ENCODE measurements around the gene LAMTOR1.

The LAMTOR1 gene

DNA sequence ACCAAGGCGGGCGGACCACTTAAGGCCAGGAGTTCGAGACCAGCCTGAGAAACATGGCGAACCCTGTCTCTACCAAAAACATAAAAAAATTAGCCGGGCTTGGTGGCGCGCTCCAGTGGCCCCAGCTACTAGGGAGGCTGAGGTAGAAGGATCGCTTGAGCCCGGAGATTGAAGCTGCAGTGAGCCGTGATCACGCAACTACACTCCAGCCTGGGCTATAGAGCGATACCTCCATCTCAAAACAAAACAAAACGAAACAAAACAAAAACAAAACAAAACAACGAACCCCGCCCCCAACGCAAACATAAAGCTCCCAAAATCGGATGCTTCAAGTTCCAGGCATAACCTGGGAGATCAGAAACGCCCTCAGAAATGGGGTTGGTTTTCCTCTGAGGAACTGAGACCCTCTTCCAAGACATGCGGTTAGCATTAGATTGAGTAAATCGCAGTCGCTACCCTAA lies 21.9 kb downstream of the LAMTOR1 start:
- no peaks in the 10 kb centered on the region for H3K9me3 ChIP-seq (ENCODE audit: insufficient read depth, low read length)
- no peak overlapping the region for H3K9ac ChIP-seq (ENCODE audit: insufficient read length, low read depth)
- H3K27me3 ChIP-seq (ENCODE audit: insufficient read depth, insufficient read length), result no peaks in the 10 kb centered on the region
- no peak for TF ChIP-seq SUZ12 (IDR thresholded peaks at IDR 0.05; ENCODE audit: extremely low read depth, insufficient read depth, insufficient read length)
- TF ChIP-seq YY1 (IDR thresholded peaks at IDR 0.05; ENCODE audit: insufficient read depth, insufficient read length), result no peak
- no peak for TF ChIP-seq ZNF274 (IDR thresholded peaks at IDR 0.05; ENCODE audit: low read depth, low read length)
- no peak for DNase-seq (ENCODE audit: low read depth, low spot score)
- H3K4me1 ChIP-seq (ENCODE audit: insufficient read depth, insufficient read length), result no peaks in the 10 kb centered on the region
- peaks cover 5% of the 10 kb centered on the region for H3K36me3 ChIP-seq (ENCODE audit: insufficient read depth, insufficient read length, low read length)
- H3K4me3 ChIP-seq (ENCODE audit: insufficient read length, low read depth), result peak overlapping the region; percentile 27

DNA sequence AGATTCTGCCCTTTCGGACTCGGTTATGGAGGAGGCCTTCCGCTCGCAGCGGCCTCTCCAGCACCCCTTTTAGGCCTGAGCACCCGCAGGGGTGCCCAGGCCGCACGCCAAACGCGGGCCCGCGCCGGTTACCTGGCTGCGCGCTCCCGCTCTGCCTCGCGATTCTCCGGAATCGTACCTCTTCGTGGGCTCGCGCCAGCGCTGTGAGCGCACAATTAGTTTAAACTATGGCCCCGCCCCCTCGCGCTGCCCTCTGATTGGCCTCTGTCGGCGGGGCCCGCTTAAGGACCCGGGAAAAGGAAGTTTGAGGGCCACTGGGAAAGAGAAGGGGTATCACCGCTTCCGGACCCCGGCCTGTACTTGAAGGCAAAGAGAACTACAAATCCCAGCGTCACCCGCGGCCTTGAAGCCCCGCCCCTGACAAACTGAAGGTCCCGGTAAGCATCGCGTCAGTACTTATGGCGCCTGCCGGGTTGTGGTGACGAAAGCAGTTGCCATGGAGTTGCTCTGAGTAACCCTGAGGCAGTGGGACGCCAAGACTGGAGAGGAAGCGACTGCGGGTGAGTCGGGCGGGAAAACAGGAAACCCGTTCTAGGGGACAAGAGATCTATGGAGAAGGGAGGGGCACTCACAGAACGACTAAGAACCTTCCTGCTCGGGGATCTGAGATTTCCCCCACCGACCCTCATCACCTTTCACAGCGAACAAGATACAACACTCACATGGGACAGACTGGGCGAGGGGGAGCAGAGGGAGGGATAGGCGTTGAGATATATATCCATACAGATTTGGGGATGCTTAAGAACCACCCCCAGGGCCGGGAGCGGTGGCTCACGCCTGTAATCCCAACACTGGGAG lies 22.5 kb downstream of the LAMTOR1 start, which contains the start of the genes LRRC51 and NUMA1:
Gene LRRC51, plus strand, starts transcription at position 525 of the 858 bp plus-strand sequence. CDS start 8,234 bp downstream, outside the sequence.
Gene NUMA1, minus strand, starts transcription at position 217 of the 858 bp plus-strand sequence. CDS start 44,599 bp downstream, outside the sequence.
- no peaks in the 10 kb centered on the region for H3K9me3 ChIP-seq (ENCODE audit: insufficient read depth, low read length)
- no peaks in the 10 kb centered on the region for H3K4me1 ChIP-seq (ENCODE audit: insufficient read depth, insufficient read length)
- peak within 1 kb of the TSS; percentile 71 for H3K4me3 ChIP-seq (ENCODE audit: insufficient read length, low read depth)
- H3K27me3 ChIP-seq (ENCODE audit: insufficient read depth, insufficient read length), result no peaks in the 10 kb centered on the region
- H3K36me3 ChIP-seq (ENCODE audit: insufficient read depth, insufficient read length, low read length), result peaks cover 5% of the 10 kb centered on the region
- TF ChIP-seq SUZ12 (IDR thresholded peaks at IDR 0.05; ENCODE audit: extremely low read depth, insufficient read depth, insufficient read length) (no peak), YY1 (IDR thresholded peaks at IDR 0.05; ENCODE audit: insufficient read depth, insufficient read length) (peak; percentile 28)
- H3K9ac ChIP-seq (ENCODE audit: insufficient read length, low read depth), result peak within 1 kb of the TSS; percentile 89
- DNase-seq (ENCODE audit: low read depth, low spot score), result peak; percentile 100

DNA sequence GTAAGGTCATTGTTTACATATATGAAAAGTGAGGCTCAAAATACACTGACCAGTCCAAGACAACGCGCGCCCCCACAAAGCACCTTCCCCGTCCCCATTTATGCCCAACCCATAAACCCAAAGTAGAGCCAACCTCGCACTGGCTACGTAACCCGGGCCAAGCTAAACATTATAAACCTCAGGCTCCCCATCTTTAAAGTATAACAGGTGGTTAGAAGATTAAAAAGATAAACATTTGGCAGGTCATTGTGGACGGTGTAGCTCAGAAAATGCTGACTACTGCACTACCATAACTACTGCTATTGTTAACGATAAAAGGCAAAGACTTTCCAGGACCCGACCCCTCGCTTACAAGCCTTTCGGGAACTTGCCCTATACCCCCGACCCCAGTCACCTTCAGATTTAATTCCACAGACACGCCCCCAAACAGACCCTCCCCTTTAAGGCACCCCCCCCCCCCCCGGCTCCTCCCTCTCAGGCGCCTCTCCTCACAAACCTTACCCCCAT lies 23.2 kb downstream of the LAMTOR1 start:
- TF ChIP-seq SUZ12 (IDR thresholded peaks at IDR 0.05; ENCODE audit: extremely low read depth, insufficient read depth, insufficient read length) (no peak), YY1 (IDR thresholded peaks at IDR 0.05; ENCODE audit: insufficient read depth, insufficient read length) (no peak), ZNF274 (IDR thresholded peaks at IDR 0.05; ENCODE audit: low read depth, low read length) (no peak)
- DNase-seq (ENCODE audit: low read depth, low spot score), result no peak
- no peaks in the 10 kb centered on the region for H3K9me3 ChIP-seq (ENCODE audit: insufficient read depth, low read length)
- peak overlapping the region; percentile 89 for H3K9ac ChIP-seq (ENCODE audit: insufficient read length, low read depth)
- no peaks in the 10 kb centered on the region for H3K27me3 ChIP-seq (ENCODE audit: insufficient read depth, insufficient read length)
- peaks cover 3% of the 10 kb centered on the region for H3K36me3 ChIP-seq (ENCODE audit: insufficient read depth, insufficient read length, low read length)
- H3K4me3 ChIP-seq (ENCODE audit: insufficient read length, low read depth), result peak overlapping the region; percentile 71
- no peaks in the 10 kb centered on the region for H3K4me1 ChIP-seq (ENCODE audit: insufficient read depth, insufficient read length)

DNA sequence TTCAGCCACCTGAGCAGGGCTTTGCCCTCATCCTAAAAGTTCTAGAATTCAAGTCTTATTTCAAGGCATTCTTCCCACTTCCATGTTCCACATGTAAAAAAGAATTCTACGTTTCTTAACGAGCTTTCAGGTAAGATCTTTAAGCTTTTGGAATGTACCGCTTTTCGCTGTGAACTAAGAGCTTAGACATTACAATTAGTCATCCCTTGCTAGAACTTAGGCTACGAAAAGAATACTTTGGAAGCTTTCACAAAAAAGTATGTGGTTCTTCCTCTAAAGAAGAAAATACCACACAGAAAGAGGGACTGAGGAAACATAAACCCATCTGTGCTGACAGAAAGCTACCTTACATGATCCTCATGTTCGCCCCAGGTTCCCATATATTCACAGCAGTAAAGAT lies 24.6 kb downstream of the LAMTOR1 start:
- no peak for TF ChIP-seq YY1 (IDR thresholded peaks at IDR 0.05; ENCODE audit: insufficient read depth, insufficient read length)
- TF ChIP-seq ZNF274 (IDR thresholded peaks at IDR 0.05; ENCODE audit: low read depth, low read length), result no peak
- TF ChIP-seq SUZ12 (IDR thresholded peaks at IDR 0.05; ENCODE audit: extremely low read depth, insufficient read depth, insufficient read length), result no peak
- Histone ChIP-seq H3K36me3 (ENCODE audit: insufficient read depth, insufficient read length, low read length) (peaks cover 3% of the 10 kb centered on the region), H3K4me3 (ENCODE audit: insufficient read length, low read depth) (peak overlapping the region; percentile 1), H3K4me1 (ENCODE audit: insufficient read depth, insufficient read length) (no peaks in the 10 kb centered on the region), H3K9ac (ENCODE audit: insufficient read length, low read depth) (no peak overlapping the region), H3K9me3 (ENCODE audit: insufficient read depth, low read length) (no peaks in the 10 kb centered on the region), H3K27me3 (ENCODE audit: insufficient read depth, insufficient read length) (no peaks in the 10 kb centered on the region)
- DNase-seq (ENCODE audit: low read depth, low spot score), result no peak

GRCh38 chr11:72075756-72076155 lies 27.3 kb downstream of the LAMTOR1 start:
- DNase-seq (ENCODE audit: low read depth, low spot score), result no peak
- no peak for TF ChIP-seq SUZ12 (IDR thresholded peaks at IDR 0.05; ENCODE audit: extremely low read depth, insufficient read depth, insufficient read length)
- no peak for TF ChIP-seq ZNF274 (IDR thresholded peaks at IDR 0.05; ENCODE audit: low read depth, low read length)
- TF ChIP-seq YY1 (IDR thresholded peaks at IDR 0.05; ENCODE audit: insufficient read depth, insufficient read length), result no peak
- Histone ChIP-seq H3K9me3 (ENCODE audit: insufficient read depth, low read length) (no peaks in the 10 kb centered on the region), H3K4me1 (ENCODE audit: insufficient read depth, insufficient read length) (peaks cover 2% of the 10 kb centered on the region), H3K27me3 (ENCODE audit: insufficient read depth, insufficient read length) (no peaks in the 10 kb centered on the region), H3K36me3 (ENCODE audit: insufficient read depth, insufficient read length, low read length) (peaks cover 3% of the 10 kb centered on the region), H3K9ac (ENCODE audit: insufficient read length, low read depth) (no peak overlapping the region), H3K4me3 (ENCODE audit: insufficient read length, low read depth) (no peak overlapping the region)

GRCh38 chr11:72075109-72075508 lies 28.0 kb downstream of the LAMTOR1 start:
- no peaks in the 10 kb centered on the region for H3K27me3 ChIP-seq (ENCODE audit: insufficient read depth, insufficient read length)
- H3K4me3 ChIP-seq (ENCODE audit: insufficient read length, low read depth), result no peak overlapping the region
- H3K4me1 ChIP-seq (ENCODE audit: insufficient read depth, insufficient read length), result peaks cover 4% of the 10 kb centered on the region
- H3K9ac ChIP-seq (ENCODE audit: insufficient read length, low read depth), result no peak overlapping the region
- DNase-seq (ENCODE audit: low read depth, low spot score), result peak; percentile 13
- no peaks in the 10 kb centered on the region for H3K9me3 ChIP-seq (ENCODE audit: insufficient read depth, low read length)
- peaks cover 3% of the 10 kb centered on the region for H3K36me3 ChIP-seq (ENCODE audit: insufficient read depth, insufficient read length, low read length)
- no peak for TF ChIP-seq YY1 (IDR thresholded peaks at IDR 0.05; ENCODE audit: insufficient read depth, insufficient read length)
- TF ChIP-seq ZNF274 (IDR thresholded peaks at IDR 0.05; ENCODE audit: low read depth, low read length), result no peak
- TF ChIP-seq SUZ12 (IDR thresholded peaks at IDR 0.05; ENCODE audit: extremely low read depth, insufficient read depth, insufficient read length), result no peak

DNA sequence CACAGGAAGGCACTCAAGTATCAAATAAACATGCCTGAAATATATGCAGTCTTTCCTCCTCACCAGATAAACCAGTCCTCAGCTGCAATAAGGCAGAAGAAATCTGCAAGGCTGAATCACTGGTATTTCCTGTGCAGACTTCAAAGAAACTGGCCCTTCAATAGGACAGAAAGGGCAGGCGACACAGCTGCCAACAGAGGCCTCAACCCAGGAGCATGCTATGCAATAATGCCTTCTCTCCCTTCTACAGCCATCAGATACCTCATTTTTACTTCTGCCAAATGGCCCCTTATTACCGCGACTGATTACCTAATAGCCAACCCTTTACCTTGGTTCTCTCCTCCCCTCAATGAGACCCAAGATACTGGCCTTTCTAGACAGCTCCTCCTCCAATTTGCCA lies 30.7 kb downstream of the LAMTOR1 start:
- DNase-seq (ENCODE audit: low read depth, low spot score), result no peak
- H3K9me3 ChIP-seq (ENCODE audit: insufficient read depth, low read length), result no peaks in the 10 kb centered on the region
- H3K27me3 ChIP-seq (ENCODE audit: insufficient read depth, insufficient read length), result no peaks in the 10 kb centered on the region
- peaks cover 11% of the 10 kb centered on the region for H3K36me3 ChIP-seq (ENCODE audit: insufficient read depth, insufficient read length, low read length)
- peaks cover 4% of the 10 kb centered on the region for H3K4me1 ChIP-seq (ENCODE audit: insufficient read depth, insufficient read length)
- H3K4me3 ChIP-seq (ENCODE audit: insufficient read length, low read depth), result no peak overlapping the region
- TF ChIP-seq ZNF274 (IDR thresholded peaks at IDR 0.05; ENCODE audit: low read depth, low read length), result no peak
- no peak for TF ChIP-seq YY1 (IDR thresholded peaks at IDR 0.05; ENCODE audit: insufficient read depth, insufficient read length)
- TF ChIP-seq SUZ12 (IDR thresholded peaks at IDR 0.05; ENCODE audit: extremely low read depth, insufficient read depth, insufficient read length), result no peak
- H3K9ac ChIP-seq (ENCODE audit: insufficient read length, low read depth), result no peak overlapping the region
